Loucy (cell line): Measurements from ENCODE around the gene TM4SF18.

ENCODE experiments used
- H2AFZ ChIP-seq: fragments of 200-600 bp; sonication (generic); 2 replicates; pipeline ENCODE4 v1.6.0; 2016; ENCODE audit warnings: antibody characterized with exemption, mild to moderate bottlenecking, low read length, moderate library complexity
- H3F3A ChIP-seq: fragments of 200-600 bp; 2 replicates; pipeline ENCODE4 v1.6.0; 2016; ENCODE audit warnings: antibody characterized with exemption, low read depth, mild to moderate bottlenecking
- H3K27me3 ChIP-seq: fragments of 200-600 bp; sonication (generic); 2 replicates; pipeline ENCODE4 v1.6.1; 2014; ENCODE audit warnings: low read length, mild to moderate bottlenecking; ENCODE audit not compliant: insufficient read depth, poor library complexity, severe bottlenecking
- H3K36me3 ChIP-seq: fragments of 200-600 bp; sonication (generic); 2 replicates; pipeline ENCODE4 v1.6.1; 2016; ENCODE audit warnings: low read length; ENCODE audit not compliant: insufficient read depth
- H3K4me1 ChIP-seq: fragments of 200-600 bp; sonication (generic); 2 replicates; pipeline ENCODE4 v1.5.1; 2014; ENCODE audit warnings: low read length, mild to moderate bottlenecking; ENCODE audit not compliant: insufficient read depth, poor library complexity, severe bottlenecking
- H3K4me2 ChIP-seq: fragments of 200-600 bp; sonication (generic); 2 replicates; pipeline ENCODE4 v1.6.0; 2014; ENCODE audit warnings: antibody characterized with exemption, low read length, low read depth, mild to moderate bottlenecking; ENCODE audit not compliant: poor library complexity, severe bottlenecking
- H3K4me3 ChIP-seq: fragments of 200-600 bp; sonication (generic); 2 replicates; pipeline ENCODE4 v1.5.1; 2014; ENCODE audit warnings: low read length, mild to moderate bottlenecking, mixed read lengths; ENCODE audit not compliant: poor library complexity, severe bottlenecking
- H3K79me2 ChIP-seq: fragments of 200-600 bp; sonication (generic); 2 replicates; pipeline ENCODE4 v1.6.1; 2014; ENCODE audit warnings: low read length; ENCODE audit not compliant: insufficient read depth
- H3K9ac ChIP-seq: fragments of 200-600 bp; sonication (generic); 2 replicates; pipeline ENCODE4 v1.6.0; 2014; ENCODE audit warnings: mild to moderate bottlenecking, low read depth, low read length, moderate library complexity; ENCODE audit not compliant: poor library complexity, severe bottlenecking
- H3K9me2 ChIP-seq: fragments of 200-600 bp; sonication (generic); replicated peaks from 2 replicates; pipeline ENCODE4 v1.6.1; 2016; ENCODE audit warnings: low read depth, low read length, mixed read lengths
- H3K9me3 ChIP-seq: fragments of 200-600 bp; sonication (generic); 2 replicates; pipeline ENCODE4 v1.6.1; 2014; ENCODE audit warnings: mild to moderate bottlenecking, antibody characterized with exemption, low read length, low read depth; ENCODE audit not compliant: insufficient read depth
- H4K20me1 ChIP-seq: fragments of 200-600 bp; sonication (generic); 2 replicates; pipeline ENCODE4 v1.6.0; 2014; ENCODE audit warnings: antibody characterized with exemption, low read length, mild to moderate bottlenecking; ENCODE audit not compliant: insufficient read depth, poor library complexity, severe bottlenecking
- CTCF ChIP-seq: fragments of 200-600 bp; sonication (generic); conservative IDR thresholded peaks from 2 replicates; pipeline ENCODE4 v1.5.1; 2014; ENCODE audit warnings: mild to moderate bottlenecking, antibody characterized with exemption, low read length
- EZH2phosphoT487 ChIP-seq: fragments of 200-600 bp; IDR thresholded peaks from 2 replicates; pipeline ENCODE4 v1.6.1; 2018; ENCODE audit warnings: antibody characterized with exemption, mild to moderate bottlenecking, moderate library complexity, borderline replicate concordance

Gene TM4SF18

GRCh38 chr3:149292666-149293065 is 40.8 kb downstream of the TM4SF18 start:
- H4K20me1 ChIP-seq, result no peaks in the 10 kb centered on the region
- H3F3A ChIP-seq, result no peaks in the 10 kb centered on the region
- no peak overlapping the region for H3K9ac ChIP-seq
- no peak overlapping the region for H3K4me2 ChIP-seq
- H3K9me2 ChIP-seq, result no peaks in the 10 kb centered on the region
- H3K4me3 ChIP-seq, result no peak overlapping the region
- H2AFZ ChIP-seq, result no peak overlapping the region
- H3K79me2 ChIP-seq, result no peaks in the 10 kb centered on the region
- TF ChIP-seq EZH2phosphoT487 (no peak), CTCF (no peak)
- no peaks in the 10 kb centered on the region for H3K4me1 ChIP-seq
- no peaks in the 10 kb centered on the region for H3K27me3 ChIP-seq
- H3K36me3 ChIP-seq, result no peaks in the 10 kb centered on the region
- no peaks in the 10 kb centered on the region for H3K9me3 ChIP-seq

GRCh38 chr3:149291178-149291577 is 42.3 kb downstream of the TM4SF18 start:
- H3K9me3 ChIP-seq, result no peaks in the 10 kb centered on the region
- H3K4me3 ChIP-seq, result no peak overlapping the region
- no peak overlapping the region for H2AFZ ChIP-seq
- no peaks in the 10 kb centered on the region for H3K79me2 ChIP-seq
- no peaks in the 10 kb centered on the region for H3F3A ChIP-seq
- H3K36me3 ChIP-seq, result no peaks in the 10 kb centered on the region
- no peaks in the 10 kb centered on the region for H4K20me1 ChIP-seq
- H3K4me1 ChIP-seq, result no peaks in the 10 kb centered on the region
- peak; percentile 85 for TF ChIP-seq CTCF
- no peak for TF ChIP-seq EZH2phosphoT487
- no peak overlapping the region for H3K9ac ChIP-seq
- no peaks in the 10 kb centered on the region for H3K27me3 ChIP-seq
- no peak overlapping the region for H3K4me2 ChIP-seq
- H3K9me2 ChIP-seq, result no peaks in the 10 kb centered on the region

GRCh38 chr3:149288655-149289054 is 44.8 kb downstream of the TM4SF18 start:
- Histone ChIP-seq H4K20me1 (no peaks in the 10 kb centered on the region), H3K9ac (no peak overlapping the region), H3K9me3 (no peaks in the 10 kb centered on the region), H3K4me3 (no peak overlapping the region), H3K4me1 (no peaks in the 10 kb centered on the region), H3F3A (no peaks in the 10 kb centered on the region), H2AFZ (no peak overlapping the region), H3K36me3 (no peaks in the 10 kb centered on the region), H3K27me3 (no peaks in the 10 kb centered on the region), H3K4me2 (no peak overlapping the region), H3K9me2 (no peaks in the 10 kb centered on the region), H3K79me2 (no peaks in the 10 kb centered on the region)
- no peak for TF ChIP-seq CTCF
- no peak for TF ChIP-seq EZH2phosphoT487
